HG02588 (cell line): Measurements from ENCODE around the gene BORCS8.
"Not testable (repeated sequence)": the region's sequence is repeated elsewhere in the genome, so short reads cannot be mapped to it uniquely, and the experiment has no call there.

Experiments used
- ATAC-seq: cut with Tn5 transposase; IDR thresholded peaks from one replicate; pipeline ENCODE4 v1.9.1; 2021; ENCODE audit warnings: mild to moderate bottlenecking, moderate library complexity; ENCODE audit not compliant: unreplicated experiment

The BORCS8 gene

GRCh38 chr19:19151418-19151817 lies 40.5 kb downstream of the BORCS8 start:
- ATAC-seq, result peak; percentile 63

GRCh38 chr19:19149435-19149834 lies 42.5 kb downstream of the BORCS8 start:
- ATAC-seq, result no peak

GRCh38 chr19:19148504-19148903 lies 43.4 kb downstream of the BORCS8 start:
- ATAC-seq, result not testable (repeated sequence)

GRCh38 chr19:19147344-19147743 lies 44.6 kb downstream of the BORCS8 start:
- ATAC-seq, result no peak

- no peak for ATAC-seq
Measured at GRCh38 chr19:19146865-19147264, 45.1 kb downstream of the BORCS8 start.

- ATAC-seq, result no peak
Measured at GRCh38 chr19:19145684-19146608, 46.0 kb downstream of the BORCS8 start.

- ATAC-seq, result no peak
Measured at GRCh38 chr19:19145281-19145680, 46.7 kb downstream of the BORCS8 start.

- no peak for ATAC-seq
Measured at GRCh38 chr19:19142347-19142746, 49.6 kb downstream of the BORCS8 start.

- no peak for ATAC-seq
Measured at GRCh38 chr19:19140476-19140875, 51.5 kb downstream of the BORCS8 start.

- ATAC-seq, result no peak
Measured at GRCh38 chr19:19139876-19140229, 52.1 kb downstream of the BORCS8 start.

- peak; percentile 98 for ATAC-seq
Measured at GRCh38 chr19:19138109-19138981, 53.6 kb downstream of the BORCS8 start, which contains the start of gene TMEM161A. Gene TMEM161A (minus strand): TSS chr19:19138478. CDS start chr19:19138428, 50 bp downstream.

GRCh38 chr19:19137556-19138108 lies 54.3 kb downstream of the BORCS8 start:
- no peak for ATAC-seq

GRCh38 chr19:19135713-19136112 lies 56.2 kb downstream of the BORCS8 start:
- not testable (repeated sequence) for ATAC-seq

GRCh38 chr19:19134687-19135158 lies 57.2 kb downstream of the BORCS8 start:
- no peak for ATAC-seq

GRCh38 chr19:19133985-19134384 lies 58.0 kb downstream of the BORCS8 start:
- no peak for ATAC-seq

- ATAC-seq, result no peak
Measured at GRCh38 chr19:19132912-19133311, 59.0 kb downstream of the BORCS8 start.

GRCh38 chr19:19131989-19132388 lies 60.0 kb downstream of the BORCS8 start:
- no peak for ATAC-seq
